ENCODE measurements around the gene TRIM44. TPM values are rescaled to one million over a fixed set of nuclear protein-coding genes. Genes with fewer than 3 reads are reported as not detected.

TRIM44 gene
- total RNA-seq, 2 experiments from 2014 or later: 37.4 to 40.1 TPM

DNA sequence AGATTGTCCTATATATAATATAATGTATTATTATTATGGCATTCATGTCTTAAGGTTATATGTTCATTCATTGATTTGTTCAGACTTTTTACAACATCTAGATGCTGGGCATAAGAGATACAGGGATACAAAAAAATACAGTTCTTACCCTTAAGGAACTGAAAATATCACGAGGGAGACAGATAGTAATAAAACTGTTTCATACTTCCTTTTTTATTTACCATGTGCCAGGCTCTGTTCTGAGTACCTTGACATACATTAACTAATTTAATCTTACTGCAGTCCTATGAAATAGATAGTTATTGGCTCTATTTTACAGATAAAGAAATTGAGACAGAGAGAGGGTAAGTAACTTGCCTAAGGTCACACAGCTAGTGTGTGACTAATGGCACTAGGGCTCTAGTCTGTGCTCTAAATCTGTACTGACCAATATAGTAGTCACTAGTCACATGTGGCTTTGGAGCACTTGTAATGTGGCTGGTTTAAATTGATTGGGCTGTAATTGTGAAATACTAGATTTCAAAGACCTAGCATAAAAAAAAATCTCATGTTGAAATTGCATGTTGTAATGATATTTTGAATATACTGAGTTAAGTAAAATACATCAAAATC, 21.3 kb downstream of the TRIM44 start:
- ChIA-PET CTCF (no interaction called here), POLR2A (no interaction called here)
- peaks cover 25% of the 10 kb centered on the region for H3K36me3 Mint-ChIP-seq (ENCODE audit: low read depth)
- ATAC-seq (no peak), DNase-seq (no peak)
- intact Hi-C loops (cut with micrococcal nuclease): no loop called here
- TF ChIP-seq, protein P1, sequence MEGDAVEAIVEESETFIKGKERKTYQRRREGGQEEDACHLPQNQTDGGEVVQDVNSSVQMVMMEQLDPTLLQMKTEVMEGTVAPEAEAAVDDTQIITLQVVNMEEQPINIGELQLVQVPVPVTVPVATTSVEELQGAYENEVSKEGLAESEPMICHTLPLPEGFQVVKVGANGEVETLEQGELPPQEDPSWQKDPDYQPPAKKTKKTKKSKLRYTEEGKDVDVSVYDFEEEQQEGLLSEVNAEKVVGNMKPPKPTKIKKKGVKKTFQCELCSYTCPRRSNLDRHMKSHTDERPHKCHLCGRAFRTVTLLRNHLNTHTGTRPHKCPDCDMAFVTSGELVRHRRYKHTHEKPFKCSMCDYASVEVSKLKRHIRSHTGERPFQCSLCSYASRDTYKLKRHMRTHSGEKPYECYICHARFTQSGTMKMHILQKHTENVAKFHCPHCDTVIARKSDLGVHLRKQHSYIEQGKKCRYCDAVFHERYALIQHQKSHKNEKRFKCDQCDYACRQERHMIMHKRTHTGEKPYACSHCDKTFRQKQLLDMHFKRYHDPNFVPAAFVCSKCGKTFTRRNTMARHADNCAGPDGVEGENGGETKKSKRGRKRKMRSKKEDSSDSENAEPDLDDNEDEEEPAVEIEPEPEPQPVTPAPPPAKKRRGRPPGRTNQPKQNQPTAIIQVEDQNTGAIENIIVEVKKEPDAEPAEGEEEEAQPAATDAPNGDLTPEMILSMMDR (IDR thresholded peaks at IDR 0.05): no peak
- H3K27ac Mint-ChIP-seq: no peak overlapping the region
- no peak overlapping the region for H3K4me3 Mint-ChIP-seq
- no peaks in the 10 kb centered on the region for H3K9me3 Mint-ChIP-seq
- H3K27me3 Mint-ChIP-seq: no peaks in the 10 kb centered on the region
- H3K4me1 Mint-ChIP-seq (ENCODE audit: low read depth): peaks cover 37% of the 10 kb centered on the region

DNA sequence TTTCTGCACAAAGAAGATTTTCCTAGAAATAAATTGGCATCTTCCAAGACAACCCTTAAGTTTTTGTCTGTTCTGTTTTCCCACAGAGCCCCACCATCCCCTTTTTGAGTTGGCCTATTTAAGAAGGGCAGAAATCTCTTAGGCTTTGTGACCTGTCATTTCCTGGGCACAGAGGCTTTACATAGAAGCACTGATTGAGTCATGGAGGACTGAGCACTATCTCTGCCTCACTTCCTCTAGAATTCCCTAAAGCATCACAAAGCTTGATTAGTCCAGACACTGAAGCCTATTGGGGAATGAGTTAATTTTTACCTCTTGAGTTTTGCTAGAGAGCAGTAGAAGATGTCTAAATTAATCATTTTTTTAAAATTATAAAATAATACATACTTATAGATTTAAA, 25.4 kb downstream of the TRIM44 start:
- H3K27me3 Mint-ChIP-seq: no peaks in the 10 kb centered on the region
- ChIA-PET CTCF (no interaction called here), POLR2A (interaction anchor here (0.6 kb wide), 1 partner anchor 23 kb away, joined by 3 read pairs; no protein-coding TSS in a partner anchor)
- intact Hi-C loops (cut with micrococcal nuclease): no loop called here
- no peak for DNase-seq
- ATAC-seq: no peak
- no peaks in the 10 kb centered on the region for H3K9me3 Mint-ChIP-seq
- TF ChIP-seq, protein P1 (IDR thresholded peaks at IDR 0.05): no peak
- peaks cover 45% of the 10 kb centered on the region for H3K36me3 Mint-ChIP-seq (ENCODE audit: low read depth)
- no peak overlapping the region for H3K27ac Mint-ChIP-seq
- H3K4me1 Mint-ChIP-seq (ENCODE audit: low read depth): peaks cover 15% of the 10 kb centered on the region
- H3K4me3 Mint-ChIP-seq: no peak overlapping the region

- DNase-seq (no peak), ATAC-seq (no peak)
- H3K4me3 Mint-ChIP-seq: no peak overlapping the region
- intact Hi-C loops (cut with micrococcal nuclease): no loop called here
- no peak overlapping the region for H3K27ac Mint-ChIP-seq
- ChIA-PET POLR2A (no interaction called here), CTCF (no interaction called here)
- TF ChIP-seq, protein P1 (IDR thresholded peaks at IDR 0.05): no peak
- H3K27me3 Mint-ChIP-seq: no peaks in the 10 kb centered on the region
- H3K9me3 Mint-ChIP-seq: peaks cover 1% of the 10 kb centered on the region
- peaks cover 57% of the 10 kb centered on the region for H3K36me3 Mint-ChIP-seq (ENCODE audit: low read depth)
- peaks cover 13% of the 10 kb centered on the region for H3K4me1 Mint-ChIP-seq (ENCODE audit: low read depth)
Observed at GRCh38 chr11:35689081-35689996, 26.8 kb downstream of the TRIM44 start.

- TF ChIP-seq, protein P1 (IDR thresholded peaks at IDR 0.05): no peak
- intact Hi-C loops (cut with micrococcal nuclease): no loop called here
- H3K27ac Mint-ChIP-seq: no peak overlapping the region
- H3K36me3 Mint-ChIP-seq (ENCODE audit: low read depth): peaks cover 30% of the 10 kb centered on the region
- ChIA-PET CTCF (no interaction called here), POLR2A (no interaction called here)
- H3K9me3 Mint-ChIP-seq: peaks cover 2% of the 10 kb centered on the region
- H3K27me3 Mint-ChIP-seq: no peaks in the 10 kb centered on the region
- no peaks in the 10 kb centered on the region for H3K4me1 Mint-ChIP-seq (ENCODE audit: low read depth)
- DNase-seq (no peak), ATAC-seq (no peak)
- H3K4me3 Mint-ChIP-seq: no peak overlapping the region
Observed at GRCh38 chr11:35702126-35702525, 39.6 kb downstream of the TRIM44 start.

DNA sequence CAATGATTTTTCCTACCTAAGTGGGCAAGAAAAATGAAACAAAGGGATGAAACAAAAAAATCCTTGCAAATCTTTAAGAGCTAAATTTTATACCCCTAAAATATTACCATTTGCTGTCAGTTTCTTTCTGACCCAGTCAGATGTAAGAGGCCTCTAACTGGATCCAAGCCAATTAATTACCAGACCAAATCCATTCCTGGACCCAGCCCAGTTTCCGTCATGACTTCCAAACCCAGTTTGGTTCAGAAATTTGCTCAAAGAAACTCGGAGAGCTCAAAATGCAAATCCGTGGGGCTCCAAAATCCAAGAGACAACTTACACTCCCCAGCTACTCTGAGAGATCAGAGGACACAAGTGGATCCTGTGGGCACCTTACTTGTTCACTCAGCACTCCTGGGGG, 46.8 kb downstream of the TRIM44 start:
- DNase-seq (no peak), ATAC-seq (no peak)
- peaks cover 2% of the 10 kb centered on the region for H3K36me3 Mint-ChIP-seq (ENCODE audit: low read depth)
- no peaks in the 10 kb centered on the region for H3K27me3 Mint-ChIP-seq
- CTCF ChIA-PET: interaction anchor here (1.1 to 1.6 kb wide), 2 partner anchors 91 to 113 kb away, joined by 3 to 4 read pairs; no protein-coding TSS in a partner anchor
- H3K27ac Mint-ChIP-seq: no peak overlapping the region
- POLR2A ChIA-PET: no interaction called here
- peaks cover 1% of the 10 kb centered on the region for H3K9me3 Mint-ChIP-seq
- TF ChIP-seq, protein P1 (IDR thresholded peaks at IDR 0.05): no peak
- no peak overlapping the region for H3K4me3 Mint-ChIP-seq
- intact Hi-C loops (cut with micrococcal nuclease): no loop called here
- H3K4me1 Mint-ChIP-seq (ENCODE audit: low read depth): peaks cover 2% of the 10 kb centered on the region

All from activated CD8-positive, alpha-beta T cell treated with anti-CD3 and anti-CD28 coated beads for 36 hours (primary cell).